Parathyroid adenoma (tissue), 2 donors: ENCODE results near the gene ATXN8OS.
"Not testable (repeated sequence)": the region's sequence is repeated elsewhere in the genome, so short reads cannot be mapped to it uniquely, and the experiment has no call there.

Source experiments
- H2AFZ ChIP-seq: fragments of 300-600 bp; sonication (generic); one replicate; pipeline ENCODE4 v1.7.0; 2017; ENCODE audit warnings: antibody characterized with exemption, mild to moderate bottlenecking
- H3K27ac ChIP-seq: fragments of 300-600 bp; sonication (generic); one replicate; pipeline ENCODE4 v1.7.0; 2017
- H3K27me3 ChIP-seq: fragments of 300-600 bp; sonication (generic); one replicate; pipeline ENCODE4 v1.7.0; 2017; ENCODE audit warnings: low read length; ENCODE audit not compliant: control insufficient read depth, insufficient read depth
- H3K36me3 ChIP-seq: fragments of 300-600 bp; sonication (generic); one replicate; pipeline ENCODE4 v1.7.0; 2017; ENCODE audit warnings: low read length; ENCODE audit not compliant: control insufficient read depth, insufficient read depth
- H3K4me1 ChIP-seq: fragments of 300-600 bp; sonication (generic); one replicate; pipeline ENCODE4 v1.7.0; 2017; ENCODE audit warnings: control low read depth
- H3K4me2 ChIP-seq: fragments of 300-600 bp; sonication (generic); one replicate; pipeline ENCODE4 v1.7.0; 2017; ENCODE audit warnings: low read length
- H3K4me3 ChIP-seq: fragments of 300-600 bp; sonication (generic); one replicate; pipeline ENCODE4 v1.7.0; 2017; ENCODE audit warnings: low read depth, low read length
- H3K79me2 ChIP-seq: fragments of 300-600 bp; sonication (generic); one replicate; pipeline ENCODE4 v1.7.0; 2017; ENCODE audit warnings: control low read depth
- H3K9ac ChIP-seq: fragments of 300-600 bp; sonication (generic); one replicate; pipeline ENCODE4 v1.7.0; 2017; ENCODE audit warnings: mild to moderate bottlenecking
- H3K9me3 ChIP-seq: fragments of 300-600 bp; sonication (generic); one replicate; pipeline ENCODE4 v1.7.0; 2017; ENCODE audit warnings: low read length; ENCODE audit not compliant: control insufficient read depth
- TF ChIP-seq, protein P1 (sequence below): fragments of 300-600 bp; sonication (generic); IDR thresholded peaks from one replicate; pipeline ENCODE4 v1.7.0; 2017; ENCODE audit warnings: antibody characterized with exemption, mild to moderate bottlenecking
- donor health status: primary hyperparathyroidism.

The ATXN8OS gene

DNA sequence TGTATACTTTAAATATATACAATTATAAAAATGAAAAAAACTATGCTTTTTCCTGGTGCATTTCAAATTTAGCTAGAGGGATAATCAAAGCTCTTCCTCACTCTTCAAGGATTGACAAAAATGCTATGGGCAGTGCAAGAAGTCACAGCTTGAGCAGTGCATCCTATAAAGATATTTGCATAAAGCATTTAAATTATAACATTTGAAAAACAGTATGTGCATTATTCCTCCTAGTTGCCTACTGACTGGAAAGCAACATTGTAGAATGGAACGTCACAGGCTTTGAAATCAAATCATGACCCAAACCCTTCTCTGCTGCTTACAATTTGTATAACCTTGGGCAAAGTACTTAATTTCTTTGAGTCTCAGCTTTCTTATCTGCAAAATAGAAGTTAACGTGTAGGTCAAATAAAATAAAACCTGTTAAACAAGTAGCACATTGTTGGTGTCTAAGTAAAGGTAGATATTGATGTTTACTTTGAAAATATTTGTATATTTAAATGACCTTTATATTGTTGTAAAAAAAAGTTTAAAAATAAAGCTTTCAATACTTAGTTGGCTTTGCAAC, 9.8 kb downstream of the ATXN8OS start:
- no peaks in the 10 kb centered on the region for H3K36me3 ChIP-seq
- H3K79me2 ChIP-seq, result no peaks in the 10 kb centered on the region
- no peaks in the 10 kb centered on the region for H3K27me3 ChIP-seq
- H3K9me3 ChIP-seq, result no peaks in the 10 kb centered on the region
- H3K27ac ChIP-seq, result no peak overlapping the region
- H3K4me3 ChIP-seq, result no peak overlapping the region
- no peak overlapping the region for H2AFZ ChIP-seq
- H3K4me1 ChIP-seq, result no peaks in the 10 kb centered on the region
- H3K4me2 ChIP-seq, result no peak overlapping the region
- TF ChIP-seq, protein P1, sequence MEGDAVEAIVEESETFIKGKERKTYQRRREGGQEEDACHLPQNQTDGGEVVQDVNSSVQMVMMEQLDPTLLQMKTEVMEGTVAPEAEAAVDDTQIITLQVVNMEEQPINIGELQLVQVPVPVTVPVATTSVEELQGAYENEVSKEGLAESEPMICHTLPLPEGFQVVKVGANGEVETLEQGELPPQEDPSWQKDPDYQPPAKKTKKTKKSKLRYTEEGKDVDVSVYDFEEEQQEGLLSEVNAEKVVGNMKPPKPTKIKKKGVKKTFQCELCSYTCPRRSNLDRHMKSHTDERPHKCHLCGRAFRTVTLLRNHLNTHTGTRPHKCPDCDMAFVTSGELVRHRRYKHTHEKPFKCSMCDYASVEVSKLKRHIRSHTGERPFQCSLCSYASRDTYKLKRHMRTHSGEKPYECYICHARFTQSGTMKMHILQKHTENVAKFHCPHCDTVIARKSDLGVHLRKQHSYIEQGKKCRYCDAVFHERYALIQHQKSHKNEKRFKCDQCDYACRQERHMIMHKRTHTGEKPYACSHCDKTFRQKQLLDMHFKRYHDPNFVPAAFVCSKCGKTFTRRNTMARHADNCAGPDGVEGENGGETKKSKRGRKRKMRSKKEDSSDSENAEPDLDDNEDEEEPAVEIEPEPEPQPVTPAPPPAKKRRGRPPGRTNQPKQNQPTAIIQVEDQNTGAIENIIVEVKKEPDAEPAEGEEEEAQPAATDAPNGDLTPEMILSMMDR, result no peak
- no peak overlapping the region for H3K9ac ChIP-seq

GRCh38 chr13:70125693-70126092, 18.1 kb downstream of the ATXN8OS start:
- TF ChIP-seq, protein P1, result no peak
- Histone ChIP-seq H3K27me3 (no peaks in the 10 kb centered on the region), H3K4me3 (no peak overlapping the region), H3K9me3 (no peaks in the 10 kb centered on the region), H3K36me3 (no peaks in the 10 kb centered on the region), H3K4me2 (no peak overlapping the region), H3K27ac (no peak overlapping the region), H3K9ac (no peak overlapping the region), H3K4me1 (no peaks in the 10 kb centered on the region), H2AFZ (no peak overlapping the region), H3K79me2 (no peaks in the 10 kb centered on the region)

GRCh38 chr13:70128098-70128497, 20.5 kb downstream of the ATXN8OS start:
- Histone ChIP-seq H3K27ac (no peak overlapping the region), H3K4me2 (no peak overlapping the region), H3K27me3 (no peaks in the 10 kb centered on the region), H3K36me3 (no peaks in the 10 kb centered on the region), H3K79me2 (no peaks in the 10 kb centered on the region), H3K9ac (no peak overlapping the region), H3K9me3 (no peaks in the 10 kb centered on the region), H3K4me1 (no peaks in the 10 kb centered on the region), H3K4me3 (no peak overlapping the region), H2AFZ (no peak overlapping the region)
- TF ChIP-seq, protein P1, result no peak

DNA sequence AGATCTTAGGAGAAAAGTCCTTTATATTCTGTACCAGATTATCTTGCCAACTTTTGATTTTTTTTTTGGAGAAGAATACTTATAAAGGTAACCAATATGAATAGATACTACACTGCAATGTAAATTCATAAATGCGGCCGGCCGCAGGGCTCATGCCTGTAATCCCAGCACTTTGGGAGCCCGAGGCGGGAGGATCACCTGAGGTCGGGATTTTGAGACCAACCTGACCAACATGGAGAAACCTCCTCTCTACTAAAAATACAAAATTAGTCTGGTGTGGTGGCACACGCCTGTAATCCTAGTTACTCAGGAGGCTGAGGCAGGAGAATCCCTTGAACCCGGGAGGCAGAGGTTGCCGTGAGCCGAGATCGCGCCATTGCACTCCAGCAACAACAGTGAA, 35.0 kb downstream of the ATXN8OS start:
- H3K27ac ChIP-seq, H3K9ac ChIP-seq, H3K4me3 ChIP-seq, H3K79me2 ChIP-seq, H2AFZ ChIP-seq, H3K4me1 ChIP-seq, H3K4me2 ChIP-seq, H3K9me3 ChIP-seq, H3K27me3 ChIP-seq, H3K36me3 ChIP-seq: not testable (repeated sequence)

DNA sequence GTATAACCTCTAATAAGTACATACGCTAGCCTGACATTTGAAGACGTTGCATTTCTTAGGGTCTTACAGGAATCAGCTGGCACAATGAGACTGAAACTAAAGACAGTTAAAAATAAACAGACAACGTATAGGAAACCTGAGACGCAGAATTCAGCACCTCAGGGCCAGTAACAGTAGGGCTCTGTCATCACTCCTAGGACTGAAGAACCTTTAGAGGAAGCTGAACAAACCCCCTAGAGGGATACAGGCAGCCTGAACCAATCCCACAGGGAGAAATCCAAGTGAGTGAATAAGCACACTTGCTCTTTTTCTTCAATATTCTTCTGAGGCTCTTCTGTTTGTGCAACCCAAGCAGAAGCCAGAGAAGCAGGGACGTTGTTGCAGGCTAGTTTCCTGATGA, 54.5 kb downstream of the ATXN8OS start:
- no peaks in the 10 kb centered on the region for H3K36me3 ChIP-seq
- H3K79me2 ChIP-seq, result no peaks in the 10 kb centered on the region
- no peak overlapping the region for H2AFZ ChIP-seq
- H3K9me3 ChIP-seq, result no peaks in the 10 kb centered on the region
- no peak overlapping the region for H3K4me2 ChIP-seq
- H3K27me3 ChIP-seq, result no peaks in the 10 kb centered on the region
- H3K9ac ChIP-seq, result no peak overlapping the region
- no peak overlapping the region for H3K4me3 ChIP-seq
- TF ChIP-seq, protein P1, result no peak
- no peaks in the 10 kb centered on the region for H3K4me1 ChIP-seq
- H3K27ac ChIP-seq, result no peak overlapping the region
